A549 (cell line): ENCODE results near the gene P3R3URF. TPM values are rescaled to one million over a fixed set of nuclear protein-coding genes. Genes with fewer than 3 reads are reported as not detected.

Experiments used
- ATAC-seq, 2 experiments: fragments of 200-7000 bp in 1 of 2; fragments of >200 bp in 1 of 2; cut with Nextera tagmentation in 1 of 2; cut with Tn5 transposase in 1 of 2; 3 replicates each; pipeline versions ENCODE4 v1.8.0 to v1.9.1; 2018 to 2020; ENCODE audit warnings: mild to moderate bottlenecking in 1 of 2, moderate library complexity in 1 of 2
- CTCF ChIA-PET: fragments of 300-600 bp; sonication (Branson Sonifier 250); formaldehyde crosslinking; extraction: SDS; loops from one replicate; lab custom pipeline; 2021; ENCODE audit warnings: antibody characterized with exemption, inconsistent platforms; lab: Yijun Ruan, JAX
- POLR2A ChIA-PET: fragments of 350-600 bp; formaldehyde crosslinking; extraction: SDS; loops from one replicate; lab custom pipeline; 2021; ENCODE audit warnings: antibody characterized with exemption, inconsistent platforms; lab: Yijun Ruan, JAX
- DNase-seq, 2 experiments: peaks; one replicate each; pipeline versions ENCODE4 v3.0.0 to v3.0.0-alpha.2; 2011 to 2016; ENCODE audit warnings: low read depth in 1 of 2, low spot score in 1 of 2
- FAIRE-seq: peaks from 2 replicates; lab custom pipeline; 2011; peaks lifted over from hg19 to GRCh38; lab: Jason Lieb, UNC
- H3K27ac ChIP-seq, 2 experiments: fragments of >200 bp; sonication (Bioruptor Twin); formaldehyde crosslinking; 3 replicates each; pipeline ENCODE4 v1.5.1; 2016 to 2017
- H3K4me1 ChIP-seq: fragments of >200 bp; sonication (Bioruptor Twin); formaldehyde crosslinking; 3 replicates; pipeline ENCODE4 v1.6.1; 2016
- H3K4me2 ChIP-seq: fragments of >200 bp; sonication (Bioruptor Twin); formaldehyde crosslinking; 3 replicates; pipeline ENCODE4 v1.6.1; 2016
- H3K4me3 ChIP-seq: fragments of >200 bp; sonication (Bioruptor Twin); formaldehyde crosslinking; 3 replicates; pipeline ENCODE4 v1.5.1; 2016
- H3K9me3 ChIP-seq: fragments of >200 bp; sonication (Bioruptor Twin); formaldehyde crosslinking; 3 replicates; pipeline ENCODE4 v1.6.1; 2016
- CBX2 ChIP-seq: fragments of 200-600 bp; sonication (generic); IDR thresholded peaks from 2 replicates; pipeline ENCODE4 v1.6.1; 2016; ENCODE audit warnings: low read depth, mild to moderate bottlenecking, borderline replicate concordance
- CBX8 ChIP-seq: fragments of 200-600 bp; sonication (generic); IDR thresholded peaks from 2 replicates; pipeline ENCODE4 v1.6.1; 2016
- CHD4 ChIP-seq: fragments of 200-600 bp; sonication (generic); IDR thresholded peaks from 2 replicates; pipeline ENCODE4 v1.6.1; 2016; ENCODE audit warnings: antibody characterized with exemption, mild to moderate bottlenecking, borderline replicate concordance
- EHMT2 ChIP-seq: fragments of 200-600 bp; sonication (generic); IDR thresholded peaks from 2 replicates; pipeline ENCODE4 v1.6.1; 2016; ENCODE audit warnings: antibody characterized with exemption, low read depth, mild to moderate bottlenecking, moderate library complexity
- ELK1 ChIP-seq: fragments of 150-350 bp; IDR thresholded peaks from 2 replicates; pipeline ENCODE4 v1.6.1; 2014; ENCODE audit warnings: low read depth, mild to moderate bottlenecking, low read length
- EP300 ChIP-seq, 2 experiments: fragments of >200 bp; sonication (Bioruptor Twin); formaldehyde crosslinking; IDR thresholded peaks; 2 replicates in 1 of 2; 3 replicates in 1 of 2; pipeline ENCODE4 v1.6.1; 2016 to 2017
- FOSB ChIP-seq: fragments of 250-450 bp; sonication (Bioruptor Pico); IDR thresholded peaks from 2 replicates; pipeline ENCODE4 v1.5.0; 2020; ENCODE audit warnings: mild to moderate bottlenecking, moderate library complexity
- HDAC2 ChIP-seq: fragments of 200-600 bp; sonication (generic); IDR thresholded peaks from 2 replicates; pipeline ENCODE4 v1.6.1; 2016
- HEYL ChIP-seq: fragments of 250-450 bp; sonication (Bioruptor Pico); IDR thresholded peaks from 2 replicates; pipeline ENCODE4 v1.8.0; 2021; ENCODE audit warnings: mild to moderate bottlenecking, moderate library complexity
- HOXB5 ChIP-seq: fragments of 250-450 bp; sonication (Bioruptor Pico); IDR thresholded peaks from 2 replicates; pipeline ENCODE4 v1.5.0; 2020; ENCODE audit warnings: mild to moderate bottlenecking, moderate library complexity
- MAFK ChIP-seq: fragments of 450-650 bp; IDR thresholded peaks from 2 replicates; pipeline ENCODE4 v1.6.1; 2014; ENCODE audit not compliant: partially characterized antibody
- RAD21 ChIP-seq, 2 experiments: fragments of >200 bp in 1 of 2; sonication (Bioruptor Twin) in 1 of 2; formaldehyde crosslinking in 1 of 2; IDR thresholded peaks in 1 of 2; conservative IDR thresholded peaks in 1 of 2; 2 replicates in 1 of 2; 3 replicates in 1 of 2; pipeline ENCODE4 v1.6.1; 2012 to 2018; ENCODE audit warnings: inconsistent platforms in 1 of 2
- RCOR1 ChIP-seq: fragments of 150-350 bp; IDR thresholded peaks from 2 replicates; pipeline ENCODE4 v1.6.1; 2014; ENCODE audit warnings: antibody characterized with exemption, low read length, low read depth
- REST ChIP-seq: fragments of 200-600 bp; sonication (generic); IDR thresholded peaks from 2 replicates; pipeline ENCODE4 v1.6.1; 2016; ENCODE audit warnings: antibody characterized with exemption, mild to moderate bottlenecking, moderate library complexity
- SMC3 ChIP-seq: fragments of >200 bp; sonication (Bioruptor Twin); formaldehyde crosslinking; IDR thresholded peaks from 3 replicates; pipeline ENCODE4 v1.6.1; 2018; ENCODE audit warnings: inconsistent platforms
- SREBF2 ChIP-seq: fragments of 450-650 bp; IDR thresholded peaks from 2 replicates; pipeline ENCODE4 v1.6.1; 2014; ENCODE audit warnings: mild to moderate bottlenecking, moderate library complexity
- TP53 ChIP-seq: fragments of 250-450 bp; sonication (Bioruptor Pico); IDR thresholded peaks from 2 replicates; pipeline ENCODE4 v1.5.0; 2021; ENCODE audit warnings: mild to moderate bottlenecking, moderate library complexity
- ZFP36 ChIP-seq: fragments of 450-650 bp; IDR thresholded peaks from 2 replicates; pipeline ENCODE4 v1.6.1; 2014; ENCODE audit warnings: borderline replicate concordance; ENCODE audit not compliant: partially characterized antibody
- WGBS: methylation state at CpG from one replicate; pipeline ENCODE4 v1.1.6; 2017; ENCODE audit errors: missing lambda C conversion rate; 5-methylcytosine and 5-hydroxymethylcytosine counted together
- polyA plus RNA-seq, 4 experiments: library from polyadenylated mRNA; depleted of rRNA in 3 of 4; stranded (reverse); fragments of >200 nt; fragmentation: RNase III in 1 of 4; extraction: RNeasy Plus Mini Kit Qiagen cat#74134 plus additional on column Dnase treatment in 1 of 4; gene quantifications; 2 replicates in 3 of 4; 3 replicates in 1 of 4; pipeline ENCODE4 v1.2.3, GENCODE V29; 2011 to 2017
- TF ChIP-seq, protein P1 (sequence below): fragments of >200 bp; sonication (Bioruptor Twin); formaldehyde crosslinking; IDR thresholded peaks from 2 replicates; pipeline ENCODE4 v1.6.1; 2016
- TF ChIP-seq, protein P2 (sequence below): fragments of >200 bp; sonication (Bioruptor Twin); formaldehyde crosslinking; IDR thresholded peaks from 3 replicates; pipeline ENCODE4 v1.6.1; 2016

The P3R3URF gene
- polyA plus RNA-seq, 2 of the 4 experiments (the other 2 are of a cell fraction), result not detected

GRCh38 chr1:46203738-46204405, 27.6 kb upstream of the P3R3URF start:
- no peak for FAIRE-seq
- POLR2A ChIA-PET, result no interaction called here
- no peak for TF ChIP-seq CBX8
- TF ChIP-seq HOXB5 (CRISPR knock-in tag), result no peak
- no peak for TF ChIP-seq HDAC2
- no peak for TF ChIP-seq HEYL (CRISPR knock-in tag)
- TF ChIP-seq EP300 (IDR thresholded peaks at IDR 0.05), result no peak
- no peak for TF ChIP-seq ELK1
- no peak for TF ChIP-seq CHD4
- TF ChIP-seq SREBF2, result no peak

DNA sequence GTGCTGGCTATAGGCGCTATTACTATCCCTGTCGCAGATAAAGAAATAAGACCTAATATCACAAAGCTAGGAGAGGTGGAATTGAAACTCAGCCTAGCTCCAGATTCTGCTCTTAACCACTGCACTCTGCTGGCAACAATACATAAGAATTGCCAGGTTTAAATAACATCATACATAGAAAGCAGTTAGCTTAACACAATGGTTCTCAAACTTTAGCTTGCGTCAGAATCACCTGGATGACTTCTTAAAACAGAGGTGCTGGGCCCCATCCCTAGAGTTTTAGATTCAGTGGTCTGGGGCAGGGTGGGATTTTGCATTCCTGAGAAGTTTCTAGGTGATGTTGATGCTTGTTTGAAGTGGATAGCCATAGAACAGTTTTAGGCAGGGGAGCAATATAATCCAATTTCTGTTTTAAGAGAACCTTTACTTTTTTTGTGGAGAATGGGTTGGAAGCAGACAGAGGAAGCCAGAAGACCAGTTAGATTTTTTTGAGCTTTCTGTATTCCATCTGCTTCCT, 23.0 kb upstream of the P3R3URF start:
- CTCF ChIA-PET, result interaction anchor here (0.6 to 2.5 kb wide), 7 partner anchors 16 to 162 kb away, joined by 3 to 14 read pairs (median 3); no protein-coding TSS in a partner anchor
- ATAC-seq (no peak), FAIRE-seq (no peak), DNase-seq (no peak)
- Histone ChIP-seq H3K4me2 (peak overlapping the region; percentile 88), H3K4me3 (peak overlapping the region; percentile 74), H3K4me1 (peaks cover 9% of the 10 kb centered on the region; the same call in 1 of the 3 replicates), H3K9me3 (no peaks in the 10 kb centered on the region), H3K27ac (peak overlapping the region; percentile 97 to 98; a peak in 5 of 6 replicates)
- POLR2A ChIA-PET, result no interaction called here
- WGBS, result 88% methylated on average over 3 of the region's 3 CpGs
- TF ChIP-seq CBX2, result no peak
- TF ChIP-seq, protein P1, sequence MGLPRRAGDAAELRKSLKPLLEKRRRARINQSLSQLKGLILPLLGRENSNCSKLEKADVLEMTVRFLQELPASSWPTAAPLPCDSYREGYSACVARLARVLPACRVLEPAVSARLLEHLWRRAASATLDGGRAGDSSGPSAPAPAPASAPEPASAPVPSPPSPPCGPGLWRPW, result no peak
- no peak for TF ChIP-seq RAD21 (conservative IDR thresholded peaks at IDR 0.05 in 1 of 2, IDR thresholded peaks at IDR 0.05 in 1 of 2)
- TF ChIP-seq SMC3, result no peak
- no peak for TF ChIP-seq MAFK
- no peak for TF ChIP-seq ZFP36
- no peak for TF ChIP-seq RCOR1
- no peak for TF ChIP-seq FOSB (CRISPR knock-in tag)
- TF ChIP-seq TP53 (CRISPR knock-in tag), result no peak
- no peak for TF ChIP-seq EHMT2
- TF ChIP-seq, protein P2, sequence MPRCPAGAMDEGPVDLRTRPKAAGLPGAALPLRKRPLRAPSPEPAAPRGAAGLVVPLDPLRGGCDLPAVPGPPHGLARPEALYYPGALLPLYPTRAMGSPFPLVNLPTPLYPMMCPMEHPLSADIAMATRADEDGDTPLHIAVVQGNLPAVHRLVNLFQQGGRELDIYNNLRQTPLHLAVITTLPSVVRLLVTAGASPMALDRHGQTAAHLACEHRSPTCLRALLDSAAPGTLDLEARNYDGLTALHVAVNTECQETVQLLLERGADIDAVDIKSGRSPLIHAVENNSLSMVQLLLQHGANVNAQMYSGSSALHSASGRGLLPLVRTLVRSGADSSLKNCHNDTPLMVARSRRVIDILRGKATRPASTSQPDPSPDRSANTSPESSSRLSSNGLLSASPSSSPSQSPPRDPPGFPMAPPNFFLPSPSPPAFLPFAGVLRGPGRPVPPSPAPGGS, result no peak
- no peak for TF ChIP-seq REST

More at GRCh38 chr1:46203738-46204405, 27.6 kb upstream of the P3R3URF start:
- CTCF ChIA-PET, result interaction anchor here (1.1 to 1.5 kb wide), 2 partner anchors 12 to 20 kb away, joined by 3 to 5 read pairs; no protein-coding TSS in a partner anchor
- H3K9me3 ChIP-seq, result no peaks in the 10 kb centered on the region
- no peaks in the 10 kb centered on the region for H3K4me1 ChIP-seq
- DNase-seq (no peak), ATAC-seq (no peak)
- H3K4me3 ChIP-seq, result no peak overlapping the region
- WGBS, result 91% methylated on average over 11 of the region's 14 CpGs
- H3K27ac ChIP-seq, result no peak overlapping the region
- no peak overlapping the region for H3K4me2 ChIP-seq
